Kidney (tissue), 14 donors: ENCODE data around the gene POU3F3. TPM values are rescaled to one million over a fixed set of nuclear protein-coding genes. Genes with fewer than 3 reads are reported as not detected.

Source experiments
- DNase-seq, 5 donors: peaks; one replicate each; pipeline ENCODE4 v3.0.0-alpha.2; 2013 to 2020
- FAIRE-seq: peaks from 2 replicates; lab custom pipeline; 2012; peaks lifted over from hg19 to GRCh38; lab: Jason Lieb, UNC
- H3K27ac ChIP-seq, 2 donors: one replicate each; pipeline ENCODE4 v1.7.0; 2013; ENCODE audit warnings: low read depth in 2 of 2, low read length in 2 of 2, inconsistent platforms in 1 of 2
- H3K27me3 ChIP-seq: one replicate; pipeline ENCODE4 v1.7.1; 2013; ENCODE audit warnings: low read length, inconsistent platforms; ENCODE audit not compliant: control insufficient read depth, insufficient read depth
- H3K36me3 ChIP-seq, 3 donors: one replicate each; pipeline versions ENCODE4 v1.7.0 to v1.7.1; 2013; ENCODE audit warnings: low read length in 3 of 3, control low read depth in 1 of 3, inconsistent platforms in 1 of 3; ENCODE audit not compliant: insufficient read depth in 3 of 3, control insufficient read depth in 2 of 3
- H3K4me1 ChIP-seq, 3 donors: one replicate each; pipeline versions ENCODE4 v1.7.0 to v1.7.1; 2013; ENCODE audit warnings: low read length in 3 of 3, inconsistent platforms in 1 of 3, low read depth in 1 of 3; ENCODE audit not compliant: control insufficient read depth in 2 of 3, insufficient read depth in 2 of 3
- H3K4me3 ChIP-seq, 3 donors: one replicate each; pipeline versions ENCODE4 v1.7.0 to v1.8.1; 2013; ENCODE audit warnings: low read length in 3 of 3, control low read depth in 1 of 3, inconsistent platforms in 1 of 3
- H3K9ac ChIP-seq, 3 donors: one replicate each; pipeline versions ENCODE4 v1.7.0 to v1.7.1; 2013; ENCODE audit warnings: low read length in 3 of 3, control low read depth in 1 of 3, inconsistent platforms in 1 of 3
- H3K9me3 ChIP-seq, 3 donors: one replicate each; pipeline versions ENCODE4 v1.7.0 to v1.7.1; 2013; ENCODE audit warnings: low read length in 3 of 3, control low read depth in 1 of 3, inconsistent platforms in 1 of 3; ENCODE audit not compliant: control insufficient read depth in 2 of 3, insufficient read depth in 1 of 3
- intact Hi-C: fragments of 100-400 bp; cut with DNase I; formaldehyde crosslinking; loops from one replicate; pipeline ENCODE4 v1.11.1; 2022
- polyA plus RNA-seq: library from polyadenylated mRNA; stranded (reverse); fragments of 350-450 nt; fragmentation: Illumina TruSeq; extraction: RNeasy Lipid Tissue Mini Kit (QIAGEN cat#74804); gene quantifications from one replicate; pipeline ENCODE4 v1.2.3, GENCODE V29; 2014; ENCODE audit warnings: low read depth, low replicate concordance; ENCODE audit not compliant: insufficient read depth
- total RNA-seq: library from RNA; stranded (reverse); fragmentation: NEBNext Ultra II Directional; extraction: Animal tissue kit (Norgen Biotek cat#: 25700); gene quantifications from one replicate; pipeline ENCODE4 v1.2.1, GENCODE V29; 2021
- TF ChIP-seq, protein P1 (sequence below): IDR thresholded peaks from 3 replicates; pipeline ENCODE4 v1.5.1; 2012; ENCODE audit warnings: mild to moderate bottlenecking, moderate library complexity, borderline replicate concordance; ENCODE audit not compliant: insufficient read depth; ENCODE audit errors: extremely low read depth
- donor health status: control.
- donor health status: control.
- donor health status: control.
- donor health status: control.
- donor health status: control.
- donor health status: DM: yes; HTN: yes; CAD: no.
- donor health status: Normal renal cell carcinoma (clear cell type).

Gene POU3F3
- total and polyA plus RNA-seq, 2 donors from 2014 or later: 31.4 to 118 TPM

- Histone ChIP-seq H3K4me1 (no peaks in the 10 kb centered on the region), H3K4me3 (no peak overlapping the region), H3K27me3 (no peaks in the 10 kb centered on the region), H3K9me3 (no peaks in the 10 kb centered on the region), H3K9ac (no peak overlapping the region), H3K36me3 (no peaks in the 10 kb centered on the region), H3K27ac (no peak overlapping the region)
- DNase-seq (no peak), FAIRE-seq (no peak)
- TF ChIP-seq, protein P1, sequence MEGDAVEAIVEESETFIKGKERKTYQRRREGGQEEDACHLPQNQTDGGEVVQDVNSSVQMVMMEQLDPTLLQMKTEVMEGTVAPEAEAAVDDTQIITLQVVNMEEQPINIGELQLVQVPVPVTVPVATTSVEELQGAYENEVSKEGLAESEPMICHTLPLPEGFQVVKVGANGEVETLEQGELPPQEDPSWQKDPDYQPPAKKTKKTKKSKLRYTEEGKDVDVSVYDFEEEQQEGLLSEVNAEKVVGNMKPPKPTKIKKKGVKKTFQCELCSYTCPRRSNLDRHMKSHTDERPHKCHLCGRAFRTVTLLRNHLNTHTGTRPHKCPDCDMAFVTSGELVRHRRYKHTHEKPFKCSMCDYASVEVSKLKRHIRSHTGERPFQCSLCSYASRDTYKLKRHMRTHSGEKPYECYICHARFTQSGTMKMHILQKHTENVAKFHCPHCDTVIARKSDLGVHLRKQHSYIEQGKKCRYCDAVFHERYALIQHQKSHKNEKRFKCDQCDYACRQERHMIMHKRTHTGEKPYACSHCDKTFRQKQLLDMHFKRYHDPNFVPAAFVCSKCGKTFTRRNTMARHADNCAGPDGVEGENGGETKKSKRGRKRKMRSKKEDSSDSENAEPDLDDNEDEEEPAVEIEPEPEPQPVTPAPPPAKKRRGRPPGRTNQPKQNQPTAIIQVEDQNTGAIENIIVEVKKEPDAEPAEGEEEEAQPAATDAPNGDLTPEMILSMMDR: no peak
- intact Hi-C loops: no loop called here
Observed at GRCh38 chr2:104812286-104812685, 41.6 kb upstream of the POU3F3 start.

DNA sequence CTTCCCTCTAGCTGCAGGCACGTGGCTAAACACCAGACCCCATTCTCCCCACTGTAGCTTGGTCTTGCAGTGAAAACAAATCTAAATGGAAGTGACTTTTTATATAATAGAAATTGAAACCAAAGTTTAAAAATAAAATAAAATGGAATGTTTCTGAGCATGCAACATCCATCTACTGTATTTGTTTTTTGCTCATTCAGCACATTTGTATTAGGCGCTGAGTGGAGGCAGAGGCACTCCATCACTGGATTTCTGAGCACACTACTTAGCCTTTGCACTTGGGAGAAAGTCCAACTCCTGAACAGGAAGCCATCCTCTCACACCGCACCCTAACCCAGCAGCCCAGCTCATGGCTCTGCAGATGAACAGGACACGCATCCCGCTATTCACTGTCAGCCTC is 37.8 kb upstream of the POU3F3 start:
- no peak for FAIRE-seq
- H3K4me3 ChIP-seq: no peak overlapping the region
- H3K9me3 ChIP-seq: no peaks in the 10 kb centered on the region
- H3K36me3 ChIP-seq: no peaks in the 10 kb centered on the region
- H3K9ac ChIP-seq: no peak overlapping the region
- TF ChIP-seq, protein P1: no peak
- DNase-seq: no peak
- H3K4me1 ChIP-seq: no peaks in the 10 kb centered on the region
- H3K27ac ChIP-seq: no peak overlapping the region
- H3K27me3 ChIP-seq: no peaks in the 10 kb centered on the region
- intact Hi-C loops: no loop called here

GRCh38 chr2:104818264-104818663 is 35.7 kb upstream of the POU3F3 start:
- H3K27me3 ChIP-seq: no peaks in the 10 kb centered on the region
- H3K27ac ChIP-seq: no peak overlapping the region
- no peaks in the 10 kb centered on the region for H3K9me3 ChIP-seq
- H3K9ac ChIP-seq: no peak overlapping the region
- TF ChIP-seq, protein P1: no peak
- H3K4me1 ChIP-seq: no peaks in the 10 kb centered on the region
- intact Hi-C loops: no loop called here
- FAIRE-seq (no peak), DNase-seq (peak in 3 of 5 donors; percentile 31 to 56 (median 35))
- H3K4me3 ChIP-seq: no peak overlapping the region
- no peaks in the 10 kb centered on the region for H3K36me3 ChIP-seq

GRCh38 chr2:104820126-104820525 is 33.8 kb upstream of the POU3F3 start:
- Histone ChIP-seq H3K36me3 (peaks cover 0 to 3% (median 0%) of the 10 kb centered on the region in 3 donors), H3K27me3 (no peaks in the 10 kb centered on the region), H3K9me3 (no peaks in the 10 kb centered on the region), H3K9ac (no peak overlapping the region), H3K4me3 (no peak overlapping the region), H3K4me1 (no peaks in the 10 kb centered on the region), H3K27ac (no peak overlapping the region)
- intact Hi-C loops: no loop called here
- DNase-seq (no peak), FAIRE-seq (no peak)
- TF ChIP-seq, protein P1: no peak
